ENCODE measurements around the gene SPEN.

Gene SPEN

DNA sequence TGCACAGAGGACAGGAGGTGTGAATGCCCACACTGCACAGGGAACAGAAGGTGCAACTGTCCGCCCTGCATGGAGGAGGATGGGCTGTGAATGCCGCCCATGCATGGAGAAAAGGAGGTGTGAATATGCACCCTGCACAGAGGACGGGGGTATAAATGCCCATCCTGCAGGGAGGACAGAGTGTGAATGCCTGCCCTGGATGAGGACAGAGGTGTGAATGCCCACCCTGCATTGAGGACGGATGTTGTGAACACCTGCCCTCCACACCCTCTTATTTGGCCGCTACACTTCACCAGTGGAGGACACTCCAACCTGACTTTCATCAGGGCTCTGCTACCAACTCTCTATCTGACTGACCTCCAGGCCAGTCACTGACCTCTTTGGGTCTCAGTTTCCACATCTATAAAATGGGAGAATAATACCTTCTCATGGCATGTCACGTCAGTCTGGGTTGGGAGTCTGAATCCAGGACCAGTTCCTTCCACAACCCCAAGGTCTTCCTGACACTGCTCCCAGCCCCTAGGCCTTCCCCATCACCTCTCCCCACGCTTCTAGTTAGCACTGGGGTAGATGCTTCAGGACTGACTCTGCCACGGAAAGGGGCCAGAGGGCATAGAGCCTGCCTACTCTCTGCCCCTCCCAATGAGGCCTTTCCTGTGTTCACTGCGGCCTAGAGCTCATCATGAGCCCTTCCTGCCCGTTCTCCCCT lies 100.0 kb downstream of the SPEN start:
- no peak for DNase-seq (ENCODE audit: low spot score)

DNA sequence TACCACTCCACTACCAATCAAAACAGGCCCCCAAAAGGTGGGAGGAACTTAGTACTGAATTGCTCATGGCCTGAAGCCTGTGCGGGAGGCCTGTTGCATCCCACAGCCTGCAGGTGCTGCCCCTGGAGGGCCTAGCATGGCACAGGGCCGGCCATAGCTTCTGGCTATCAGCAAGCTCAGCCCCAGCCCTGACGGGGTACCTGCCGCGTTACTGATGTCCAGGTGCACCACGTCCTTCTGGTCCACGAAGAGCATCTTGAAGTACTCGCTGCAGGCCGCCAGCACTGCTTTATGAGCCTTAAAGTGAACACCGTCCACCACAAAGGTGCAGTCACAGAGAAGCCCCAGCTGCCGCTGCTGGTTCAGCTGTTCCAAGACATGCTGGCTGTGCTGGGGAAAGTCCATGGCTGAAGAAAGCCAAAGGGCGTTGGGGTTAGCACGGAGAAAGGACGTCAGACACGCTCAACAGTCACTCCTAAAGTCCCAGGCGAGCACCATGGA lies 100.6 kb downstream of the SPEN start:
- DNase-seq (ENCODE audit: low spot score) = no peak

DNA sequence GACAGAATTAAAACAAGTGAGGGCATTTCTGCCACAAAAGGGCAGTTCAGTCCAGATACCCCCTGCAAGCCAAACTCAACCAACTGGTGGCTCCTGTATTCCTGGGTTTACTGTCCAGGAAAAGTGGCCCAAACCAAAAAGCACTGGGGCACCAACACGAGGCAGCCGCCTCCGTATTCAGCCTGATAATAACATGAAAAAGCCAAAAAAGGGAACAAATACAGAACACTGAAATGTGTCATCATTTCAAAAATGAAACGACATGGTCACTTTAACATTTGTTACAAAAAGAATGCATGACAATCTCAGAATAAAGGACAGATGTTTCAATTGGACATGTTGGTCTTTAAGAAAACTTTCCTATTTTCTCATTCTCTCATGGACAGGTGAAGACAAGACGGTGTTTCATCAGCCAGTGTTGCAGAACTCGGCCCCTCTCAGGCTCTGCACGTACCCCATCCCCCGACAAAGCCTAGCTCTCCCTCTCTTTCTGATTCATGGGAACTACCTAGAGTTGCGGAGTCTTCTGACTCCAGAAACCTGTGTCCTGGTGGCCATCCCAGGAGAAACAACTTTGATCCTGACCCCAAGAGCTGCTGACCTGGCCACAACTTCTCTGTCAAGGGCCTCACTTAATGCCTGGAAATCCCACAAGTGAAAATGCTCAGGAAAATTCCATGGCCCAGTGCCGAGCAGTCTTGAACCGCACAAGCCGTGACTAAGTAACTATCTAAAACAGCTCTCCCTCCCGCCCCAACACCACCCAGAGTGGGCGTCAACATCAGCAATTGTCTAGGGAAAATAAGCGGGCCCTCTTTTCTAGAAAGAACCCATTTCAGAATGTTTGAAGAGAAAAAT lies 101.3 kb downstream of the SPEN start:
- DNase-seq (ENCODE audit: low spot score) = no peak

DNA sequence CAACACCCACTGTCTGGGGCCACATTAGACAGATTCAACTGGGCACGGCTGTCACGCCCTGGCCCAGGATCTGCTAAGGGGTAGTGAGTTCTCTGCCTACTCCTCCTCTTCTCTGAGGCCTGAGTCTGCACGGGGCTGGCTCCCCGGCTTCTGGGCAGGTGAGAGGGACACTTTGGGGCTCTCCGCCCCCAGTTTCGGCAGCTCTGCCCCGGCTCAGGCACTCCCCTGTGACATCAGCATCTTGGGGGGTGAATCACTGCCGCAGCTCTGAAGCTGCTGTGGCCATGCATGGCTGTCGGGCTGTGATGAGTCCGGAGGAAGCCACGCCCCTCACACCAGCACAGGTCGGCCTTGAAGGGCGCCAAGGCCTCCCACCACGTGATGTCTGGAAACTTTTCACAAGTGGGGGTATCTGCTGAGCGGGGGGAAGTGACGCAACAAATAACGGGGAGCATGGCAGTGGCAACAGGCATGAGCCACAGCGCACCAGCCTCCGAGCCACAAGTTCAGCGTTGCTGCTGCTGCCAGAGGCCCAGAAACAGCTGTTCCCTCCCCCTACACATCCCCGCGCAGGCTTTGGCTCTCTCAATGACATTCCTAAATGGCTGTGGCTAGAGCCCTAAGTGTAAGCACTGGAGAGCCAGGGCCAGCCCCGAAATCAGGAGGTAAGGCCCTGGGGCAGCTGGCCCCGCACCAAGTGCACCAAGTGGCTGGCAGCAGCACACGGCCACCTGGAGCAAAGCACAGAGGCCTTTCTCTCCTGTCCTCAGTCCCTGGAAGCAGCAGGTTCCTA lies 102.1 kb downstream of the SPEN start:
- no peak for DNase-seq (ENCODE audit: low spot score)

DNA sequence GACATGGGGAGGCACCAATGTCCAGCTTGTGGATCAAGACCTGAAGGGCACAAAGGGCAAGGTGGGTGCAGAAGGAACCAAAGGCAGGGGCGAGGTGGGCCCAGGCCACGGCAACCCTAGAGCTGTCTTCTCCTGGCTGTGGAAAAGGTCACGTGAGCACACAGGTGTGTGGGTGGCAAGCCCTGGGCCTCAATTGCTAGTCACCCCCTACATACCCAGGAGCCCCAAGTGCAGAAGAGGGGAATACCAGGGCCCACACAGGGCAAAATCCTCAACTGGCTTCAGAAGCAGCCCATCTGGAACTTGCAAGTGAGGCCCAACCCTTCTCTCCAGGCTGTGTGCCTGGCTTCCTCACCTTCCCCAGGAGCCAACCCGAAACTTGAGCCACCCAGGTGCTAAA lies 102.8 kb downstream of the SPEN start:
- no peak for DNase-seq (ENCODE audit: low spot score)

DNA sequence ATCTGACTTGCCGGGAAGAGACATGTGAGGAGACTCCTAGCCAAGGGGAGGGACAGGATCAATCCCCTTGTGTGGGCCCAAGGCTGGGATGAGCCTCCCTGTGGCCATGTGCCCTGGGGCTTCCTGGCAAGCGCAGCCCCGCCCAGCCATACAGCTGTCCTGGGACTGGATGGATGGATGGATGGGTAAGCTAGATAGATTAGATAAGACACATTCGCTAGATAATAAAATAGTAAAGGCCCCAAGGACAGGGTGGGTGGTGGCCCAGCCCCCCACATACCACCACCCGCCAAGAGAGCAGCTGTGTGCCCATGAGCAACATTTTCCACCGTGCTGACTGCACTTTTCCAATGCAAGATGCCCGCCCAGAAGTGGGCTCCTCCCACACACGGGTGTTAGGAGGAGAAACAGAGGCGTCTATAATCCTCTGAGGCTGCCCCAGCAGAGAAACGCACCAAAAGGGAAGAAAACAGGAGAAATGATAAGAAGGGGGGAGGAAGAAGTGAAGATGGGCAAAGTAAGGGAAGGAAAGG lies 103.3 kb downstream of the SPEN start:
- DNase-seq (ENCODE audit: low spot score) = no peak

DNA sequence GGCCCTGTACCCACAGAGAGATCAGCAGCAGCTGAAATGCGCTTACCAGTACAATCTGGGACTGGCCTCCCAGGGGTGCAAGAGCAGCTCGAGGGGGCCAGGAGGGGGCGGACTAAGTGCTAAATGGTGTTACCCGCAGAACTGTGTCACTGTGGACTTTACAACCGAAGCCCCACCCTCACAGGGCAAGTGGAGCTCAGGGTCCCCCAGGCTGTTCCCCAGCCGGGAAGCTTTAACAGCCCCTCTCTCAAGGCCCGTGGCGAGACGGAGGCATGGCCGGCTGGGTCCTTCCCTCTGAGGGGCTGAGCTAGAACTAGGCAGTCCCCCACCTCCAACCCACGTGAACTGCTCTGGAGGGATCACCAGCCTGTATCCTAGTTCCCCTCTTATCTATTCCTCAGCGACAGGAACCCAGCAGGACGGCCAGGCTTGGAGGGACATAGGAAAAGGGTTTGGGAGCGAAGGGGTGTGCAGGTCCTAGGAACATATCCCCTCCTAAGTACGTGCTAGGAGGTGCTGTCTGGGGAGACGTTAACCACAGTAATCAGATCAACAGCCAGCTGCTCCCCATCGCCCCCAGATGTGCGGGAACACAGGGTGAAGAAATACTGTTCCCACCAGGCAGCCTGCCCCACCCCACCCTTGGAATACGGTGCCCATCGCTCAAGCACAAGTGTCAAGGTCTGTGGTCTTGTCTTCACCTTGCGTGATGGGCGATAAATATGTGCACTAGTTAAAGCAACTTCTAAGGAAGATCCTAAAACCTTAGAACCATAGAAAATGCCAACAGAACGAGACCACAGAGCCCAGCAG lies 104.0 kb downstream of the SPEN start:
- no peak for DNase-seq (ENCODE audit: low spot score)

DNA sequence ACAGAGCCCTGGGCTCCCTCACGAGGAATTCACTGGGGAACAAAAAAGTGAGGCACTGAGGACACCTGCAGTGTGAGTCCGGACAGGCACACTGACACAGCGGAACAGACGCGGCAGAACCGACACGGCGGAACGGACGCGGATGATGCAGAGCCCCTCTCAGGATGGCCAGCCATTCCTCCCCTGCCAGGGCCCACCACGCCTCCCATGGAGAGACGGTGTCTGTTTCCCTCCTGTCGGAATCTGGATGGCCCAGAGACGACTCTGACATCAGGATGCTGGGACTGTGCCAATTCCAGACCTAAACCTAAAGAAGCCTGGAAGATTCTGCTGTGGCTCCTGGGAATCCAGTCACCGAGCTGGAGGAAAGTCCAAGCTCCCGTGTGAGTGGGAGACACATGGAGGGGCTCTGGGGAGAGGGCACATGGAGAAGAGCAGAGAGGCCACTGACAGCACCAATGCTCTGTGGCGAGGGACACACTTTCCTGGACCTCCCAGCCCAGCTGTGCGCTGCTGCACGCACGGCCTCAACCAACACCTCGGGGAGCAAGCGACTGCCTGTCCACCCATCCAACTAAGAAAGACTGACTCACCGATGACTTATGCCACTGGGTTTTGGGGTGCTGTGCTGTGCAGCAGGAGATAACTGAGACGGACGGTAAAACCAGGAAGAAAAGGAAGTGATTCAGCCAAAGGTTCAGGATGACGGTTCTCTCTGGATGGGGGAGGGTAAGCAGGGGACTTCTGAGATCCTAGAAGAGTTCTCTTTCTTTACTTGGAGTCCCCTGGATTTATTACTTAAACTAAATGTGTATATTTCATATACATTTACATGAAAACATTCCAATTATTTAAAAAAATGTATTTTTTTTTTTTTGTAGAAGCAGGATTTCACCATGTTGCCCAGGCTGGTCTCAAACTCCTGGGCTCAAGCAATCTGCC lies 105.1 kb downstream of the SPEN start:
- DNase-seq (ENCODE audit: low spot score) = no peak

DNA sequence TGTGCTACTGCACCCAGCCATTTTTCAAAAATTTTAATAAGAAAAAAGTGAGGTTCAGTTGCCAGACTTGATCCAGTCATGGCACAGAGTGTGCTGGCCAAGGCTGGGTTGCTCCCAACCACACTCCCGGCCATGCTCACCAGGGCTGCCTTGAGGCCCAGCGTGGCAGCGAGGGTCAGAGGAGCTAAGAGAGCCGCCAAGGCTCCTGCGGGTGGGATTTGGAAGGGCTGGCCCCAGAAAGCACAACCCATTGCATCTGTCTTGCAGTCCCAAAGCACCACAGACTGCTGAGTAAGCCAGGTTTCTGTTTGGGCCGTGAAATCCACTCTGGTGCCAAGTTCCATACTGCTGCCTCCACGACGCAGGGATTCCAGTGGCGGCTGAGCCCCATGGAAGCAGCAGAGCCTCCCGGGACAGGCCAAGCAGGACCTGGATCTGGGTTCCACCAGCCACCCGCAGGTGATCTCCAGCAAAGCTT lies 105.8 kb downstream of the SPEN start:
- no peak for DNase-seq (ENCODE audit: low spot score)

DNA sequence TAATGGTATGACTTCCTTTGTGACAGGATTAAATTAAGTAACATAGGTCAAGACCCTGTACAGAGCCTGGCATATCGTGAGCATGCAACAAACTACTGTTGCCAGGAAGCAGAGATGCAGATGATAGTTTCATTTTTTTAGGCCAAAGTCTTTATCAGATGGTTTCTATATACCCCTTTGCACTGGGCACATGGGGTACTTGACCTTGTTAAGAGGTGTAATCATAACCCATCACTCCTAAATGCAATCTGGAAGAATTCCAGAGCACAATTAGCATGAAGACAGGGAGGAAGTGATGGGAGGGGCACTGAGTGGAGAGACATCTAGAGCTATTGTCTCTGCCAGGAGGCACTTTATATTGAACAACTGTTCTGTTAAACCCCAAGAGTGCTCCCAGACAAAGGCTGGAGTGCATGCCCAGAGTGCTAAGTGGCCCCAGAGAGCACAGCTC lies 106.3 kb downstream of the SPEN start:
- DNase-seq (ENCODE audit: low spot score) = no peak

DNA sequence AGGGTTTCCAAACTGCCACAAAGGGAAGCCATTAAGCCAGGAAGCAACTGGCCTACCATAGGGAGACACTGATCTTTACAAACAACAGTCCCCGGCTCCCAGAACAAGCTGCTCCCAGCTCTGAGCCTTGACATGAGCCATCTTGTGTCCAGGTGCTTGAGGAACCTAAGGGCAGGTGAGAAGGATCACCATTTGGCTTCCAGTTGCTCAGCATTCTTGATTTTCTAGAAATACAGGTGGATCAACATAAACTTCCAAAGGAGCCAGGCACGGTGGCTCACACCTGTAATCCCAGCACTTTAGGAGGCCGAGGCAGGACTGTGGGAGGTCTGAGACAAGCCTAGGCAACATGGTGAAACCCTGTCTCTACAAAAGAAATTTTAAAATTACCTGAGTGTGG lies 106.8 kb downstream of the SPEN start:
- DNase-seq (ENCODE audit: low spot score) = no peak

DNA sequence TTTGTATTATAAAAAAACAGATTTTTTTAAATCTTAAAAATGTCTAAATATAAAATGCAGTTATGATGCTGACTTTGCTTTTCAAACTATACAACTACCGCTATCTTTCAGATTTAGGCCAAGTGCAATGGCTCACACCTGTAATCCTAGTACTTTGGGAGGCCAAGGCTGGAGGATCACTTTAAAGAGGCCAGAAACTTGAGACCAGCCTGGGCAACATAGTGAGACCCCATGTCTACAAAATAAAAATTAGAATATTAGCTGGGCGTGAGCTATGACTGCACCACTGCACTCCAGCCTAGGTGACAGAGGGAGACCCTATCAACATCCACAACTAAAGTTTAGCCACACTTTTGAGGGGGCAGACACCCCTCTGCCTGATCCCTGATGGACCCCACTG lies 108.0 kb downstream of the SPEN start:
- no peak for DNase-seq (ENCODE audit: low spot score)

DNA sequence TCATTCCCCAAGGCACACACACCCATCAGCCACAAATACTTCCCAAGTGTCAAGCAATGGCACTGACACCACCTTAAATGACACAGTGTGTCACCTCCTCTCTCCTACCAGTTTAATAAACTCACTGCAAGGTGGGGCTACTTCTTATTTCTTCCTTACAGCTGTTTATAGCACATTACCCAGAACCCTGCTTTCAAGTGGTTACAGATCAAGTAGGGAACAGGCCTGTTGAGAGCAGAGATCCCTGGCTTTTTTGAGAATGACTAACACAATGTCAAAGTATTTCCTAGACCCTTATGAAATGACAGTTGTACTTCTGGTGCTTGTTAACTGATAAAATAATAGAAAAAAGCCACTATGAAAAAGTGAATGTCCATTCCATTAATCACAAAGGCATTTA lies 108.6 kb downstream of the SPEN start:
- DNase-seq (ENCODE audit: low spot score) = no peak

DNA sequence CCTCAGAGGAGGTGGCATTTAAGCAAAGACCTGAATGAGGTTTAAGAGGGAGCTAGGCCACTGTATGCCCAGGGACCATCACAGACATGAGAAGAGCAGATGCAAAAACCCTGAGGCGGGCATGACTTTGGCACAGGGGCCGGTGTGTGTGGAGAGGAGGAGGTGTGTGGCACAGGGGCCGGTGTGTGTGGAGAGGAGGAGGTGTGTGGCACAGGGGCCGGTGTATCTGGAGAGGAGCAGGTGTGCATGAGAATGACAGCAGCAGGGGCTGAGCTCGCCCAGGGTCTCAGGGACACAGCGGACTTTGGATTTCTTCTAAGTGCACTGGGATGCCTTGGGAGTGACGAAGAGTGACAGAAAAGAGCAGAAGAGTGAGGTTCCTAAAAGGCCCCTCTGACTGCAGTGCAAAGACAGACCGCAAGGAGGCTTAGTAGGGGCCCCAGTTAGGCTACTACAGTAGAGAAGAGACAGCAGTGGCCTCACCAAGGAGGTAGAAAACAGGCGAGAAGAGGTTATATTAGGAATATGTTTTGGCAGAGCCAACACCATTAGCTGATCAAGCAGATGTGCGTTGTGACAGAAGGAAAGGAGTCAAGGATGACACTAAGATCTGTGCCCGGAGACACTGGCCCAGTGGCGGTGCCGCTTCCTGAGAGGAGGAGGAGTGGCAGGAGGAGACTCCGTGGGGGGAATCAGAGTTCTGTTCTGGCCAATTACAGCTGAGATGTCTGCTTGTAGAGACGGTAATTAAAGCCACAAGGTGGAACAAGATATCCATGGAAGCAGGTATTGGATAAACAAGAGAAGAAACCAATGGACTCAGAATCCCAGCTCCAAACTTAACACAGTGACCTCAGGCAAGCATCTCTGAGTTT lies 110.0 kb downstream of the SPEN start:
- DNase-seq (ENCODE audit: low spot score) = no peak

DNA sequence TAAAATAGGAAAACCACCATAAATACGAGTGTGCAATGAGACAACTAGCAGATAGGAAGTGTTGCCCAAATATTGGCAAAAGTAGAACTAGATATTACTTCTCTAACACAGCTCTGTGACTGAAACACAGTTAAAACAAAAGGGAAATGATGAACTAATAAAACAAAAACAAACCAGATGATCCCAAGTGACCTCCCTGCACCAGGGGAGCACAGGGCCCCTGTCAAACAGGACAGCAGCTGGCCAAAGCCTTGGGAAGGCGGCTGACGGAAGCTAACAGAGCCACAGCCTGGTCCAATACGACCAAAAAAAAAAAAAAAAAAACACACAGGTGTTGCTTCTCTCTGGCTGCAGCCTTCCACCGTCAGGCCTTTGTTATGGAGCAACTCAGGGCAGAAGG lies 110.6 kb downstream of the SPEN start:
- DNase-seq (ENCODE audit: low spot score) = no peak

DNA sequence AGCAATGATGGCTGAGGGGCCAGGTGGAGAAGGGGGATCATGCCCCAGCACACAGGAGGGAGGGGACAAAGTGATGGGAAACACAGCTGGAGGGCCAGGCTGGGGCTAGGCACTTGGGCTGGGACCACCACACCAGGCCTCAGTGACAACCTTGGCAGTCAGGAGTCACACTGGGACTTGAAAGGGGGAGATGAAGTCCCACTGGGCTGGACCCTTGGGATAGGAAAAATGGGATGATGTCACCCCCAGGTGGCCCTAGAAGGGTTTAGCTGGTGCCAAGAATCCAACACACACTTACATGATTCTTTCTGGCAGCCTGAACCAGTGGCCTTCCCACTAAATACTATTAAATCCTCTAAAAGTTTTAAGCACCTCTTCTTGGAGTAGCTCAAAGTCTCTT lies 111.3 kb downstream of the SPEN start:
- DNase-seq (ENCODE audit: low spot score) = no peak

DNA sequence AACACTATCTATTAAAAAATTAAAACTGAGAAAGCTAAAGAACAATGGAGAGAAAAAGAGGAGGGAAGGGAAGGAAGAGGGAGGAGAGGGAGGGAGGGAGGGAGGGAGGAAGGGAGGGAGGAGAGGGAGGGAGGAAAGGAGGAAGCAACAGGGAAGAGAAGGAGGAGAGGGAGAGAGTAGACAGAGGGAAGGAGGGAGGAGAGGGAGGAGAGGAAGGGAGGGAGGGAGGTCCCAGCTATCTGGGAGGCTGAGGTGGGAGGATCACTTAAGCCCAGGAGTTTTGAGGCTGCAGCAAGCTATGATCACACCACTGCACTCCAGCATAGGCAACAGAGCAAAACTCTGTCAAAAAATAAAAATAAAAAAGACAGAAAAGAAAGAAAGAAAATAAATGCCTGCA lies 111.9 kb downstream of the SPEN start:
- DNase-seq (ENCODE audit: low spot score) = no peak

DNA sequence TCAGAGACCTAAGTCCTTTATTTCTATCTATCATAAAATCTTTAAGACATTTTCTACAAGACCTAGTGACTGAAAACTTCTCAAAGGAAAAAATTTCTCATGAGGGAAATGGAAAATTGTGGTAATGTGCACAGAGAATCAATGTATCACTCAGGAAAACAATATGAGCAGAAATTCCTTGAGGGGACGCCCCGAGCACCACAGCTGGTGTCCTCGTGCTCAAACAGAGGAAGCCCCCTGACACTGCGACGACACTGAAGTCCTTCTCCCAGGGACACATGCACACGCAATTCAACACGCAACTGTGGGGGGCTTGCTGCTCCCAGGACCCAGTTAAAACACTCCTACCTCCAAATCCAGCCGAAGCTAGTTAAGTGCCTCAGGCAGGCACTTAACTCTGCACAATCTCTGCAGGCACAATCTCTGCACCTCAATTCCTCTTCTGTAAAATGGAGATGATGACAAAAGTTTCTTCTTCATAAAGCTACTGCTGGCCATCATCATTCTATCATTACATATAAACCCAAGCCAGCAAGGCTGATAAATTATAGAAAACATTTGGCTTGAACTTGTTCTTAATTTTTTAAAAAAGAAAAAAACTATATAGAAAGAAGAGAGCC lies 112.4 kb downstream of the SPEN start:
- DNase-seq (ENCODE audit: low spot score) = no peak

DNA sequence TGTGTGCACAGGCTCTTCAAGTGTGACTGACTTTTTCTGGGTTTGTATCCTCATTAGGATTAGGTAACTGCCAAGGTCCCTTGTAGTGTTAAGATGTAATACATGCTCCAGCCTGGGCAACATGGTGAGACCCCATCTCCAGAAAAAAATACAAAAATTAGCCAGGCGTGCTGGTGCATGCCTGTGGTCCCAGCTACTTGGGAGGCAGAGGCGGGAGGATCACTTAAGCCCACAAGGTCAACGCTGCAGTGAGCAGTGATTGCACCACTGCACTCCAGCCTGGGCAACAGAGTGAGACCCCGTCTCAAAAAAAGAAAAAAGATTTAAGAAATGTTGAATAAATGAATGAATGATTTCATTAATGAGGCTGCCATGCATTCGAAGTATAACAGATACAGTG lies 113.3 kb downstream of the SPEN start:
- no peak for DNase-seq (ENCODE audit: low spot score)
